Keratinocyte (primary cell): ENCODE measurements around the gene CPEB1.

ENCODE experiments used
- CTCF ChIP-seq, 3 experiments: IDR thresholded peaks in 1 of 3; conservative IDR thresholded peaks in 1 of 3; optimal IDR thresholded peaks in 1 of 3; 2 replicates in 2 of 3; 3 replicates in 1 of 3; pipeline versions ENCODE3 to v1.5.1; 2011; ENCODE audit warnings: low read length in 3 of 3, mild to moderate bottlenecking in 3 of 3, moderate library complexity in 2 of 3, control low read depth in 1 of 3, inconsistent platforms in 1 of 3; ENCODE audit not compliant: insufficient read depth in 2 of 3; ENCODE audit errors: extremely low read depth in 1 of 3
- EZH2 ChIP-seq: IDR thresholded peaks from one replicate; pipeline ENCODE4 v1.6.1; 2012; ENCODE audit warnings: inconsistent platforms, mild to moderate bottlenecking, low read length, moderate library complexity

GRCh38 chr15:82624008-82624407 is 23.2 kb downstream of the CPEB1 start:
- no peak for TF ChIP-seq CTCF (optimal IDR thresholded peaks at IDR 0.05 in 1 of 3, IDR thresholded peaks at IDR 0.05 in 1 of 3, conservative IDR thresholded peaks at IDR 0.05 in 1 of 3; ENCODE audit: extremely low read depth in 1 of 3, insufficient read depth in 2 of 3, low read length in 3 of 3)
- TF ChIP-seq EZH2, result no peak
